HCT116 (cell line): ENCODE data around the gene PADI3. TPM values are rescaled to one million over a fixed set of nuclear protein-coding genes. Genes with fewer than 3 reads are reported as not detected.

Experiments
- ATAC-seq: fragments of 200-7000 bp; cut with Tn5 transposase; 2 replicates; pipeline ENCODE4 v1.9.1; 2020; ENCODE audit warnings: mild to moderate bottlenecking, moderate library complexity
- BruUV-seq: library from RNA; stranded (reverse); fragments of 400-500 nt; replicated peaks from 2 replicates; lab custom pipeline; 2021; lab: Mats Ljungman, UMichigan
- CTCF ChIA-PET: fragments of 300-600 bp; sonication (Branson Sonifier 250); formaldehyde crosslinking; loops from one replicate; lab custom pipeline; 2021; ENCODE audit warnings: antibody characterized with exemption; lab: Charles Lee
- POLR2A ChIA-PET: fragments of 300-600, 350-600 bp; sonication (Branson Sonifier 250); formaldehyde crosslinking; loops from one replicate; lab custom pipeline; 2021; ENCODE audit warnings: antibody characterized with exemption; lab: Charles Lee
- RAD21 ChIA-PET, 2 experiments: fragments of 300-600 bp; sonication (Branson Sonifier 250); formaldehyde crosslinking; loops; one replicate each; lab custom pipeline; 2023; ENCODE audit warnings: low total read pairs in 2 of 2; ENCODE audit not compliant: uncharacterized antibody in 2 of 2, unreplicated experiment in 2 of 2, low non-redundant PET in 1 of 2; lab: Charles Lee
- DNase-seq: peaks from one replicate; pipeline ENCODE4 v3.0.0-alpha.2; 2010; ENCODE audit warnings: low read depth, low spot score
- H2AFZ ChIP-seq: fragments of 200-600 bp; shearing (Covaris generic), sonication (generic); 2 replicates; pipeline ENCODE4 v1.6.1; 2017; ENCODE audit warnings: low read depth, mixed run types, mixed read lengths, antibody characterized with exemption, low read length; ENCODE audit not compliant: poor library complexity, severe bottlenecking
- H3K27ac ChIP-seq: 2 replicates; pipeline ENCODE4 v1.5.1; 2012; ENCODE audit warnings: low read depth, low read length
- H3K27me3 ChIP-seq: fragments of 200-600 bp; sonication (generic); 2 replicates; pipeline ENCODE4 v1.6.1; 2016; ENCODE audit warnings: mixed run types, low read length, mixed read lengths; ENCODE audit not compliant: insufficient read depth
- H3K36me3 ChIP-seq, 2 experiments: fragments of 200-500 bp in 1 of 2; fragments of 200-600 bp in 1 of 2; sonication (Bioruptor generic) in 1 of 2; sonication (generic) in 1 of 2; 2 replicates each; pipeline versions ENCODE4 v1.5.1 to v1.6.1; 2014 to 2016; ENCODE audit warnings: low read length in 2 of 2, inconsistent platforms in 1 of 2, mixed read lengths in 1 of 2, mixed run types in 1 of 2; ENCODE audit not compliant: insufficient read depth in 2 of 2, control insufficient read depth in 1 of 2
- H3K4me1 ChIP-seq, 2 experiments: fragments of 200-600 bp in 1 of 2; sonication (generic) in 1 of 2; 2 replicates each; pipeline versions ENCODE4 v1.5.1 to v1.6.1; 2012 to 2017; ENCODE audit warnings: low read length in 2 of 2, inconsistent platforms in 1 of 2, mild to moderate bottlenecking in 1 of 2, mixed read lengths in 1 of 2, mixed run types in 1 of 2, moderate library complexity in 1 of 2; ENCODE audit not compliant: insufficient read depth in 2 of 2, control insufficient read depth in 1 of 2
- H3K4me2 ChIP-seq: fragments of 200-600 bp; sonication (generic); 2 replicates; pipeline ENCODE4 v1.6.1; 2017; ENCODE audit warnings: mixed run types, low read length, mixed read lengths
- H3K4me3 ChIP-seq, 2 experiments: fragments of 200-600 bp in 1 of 2; sonication (generic) in 1 of 2; replicated peaks in 1 of 2; 2 replicates each; pipeline ENCODE4 v1.5.1; 2011 to 2016; ENCODE audit warnings: low read length in 2 of 2, control low read depth in 1 of 2, low read depth in 1 of 2, mild to moderate bottlenecking in 1 of 2, mixed read lengths in 1 of 2, mixed run types in 1 of 2
- H3K79me2 ChIP-seq: fragments of 200-600 bp; sonication (generic); 2 replicates; pipeline ENCODE4 v1.6.1; 2017; ENCODE audit warnings: mild to moderate bottlenecking, mixed run types, low read length, moderate library complexity, mixed read lengths; ENCODE audit not compliant: insufficient read depth
- H3K9ac ChIP-seq: fragments of 200-600 bp; sonication (generic); 2 replicates; pipeline ENCODE4 v1.6.1; 2016; ENCODE audit warnings: low read length, mixed read lengths
- H3K9me2 ChIP-seq: fragments of 200-600 bp; sonication (generic), shearing (Covaris generic); 2 replicates; pipeline ENCODE4 v1.6.1; 2017; ENCODE audit warnings: mixed run types, mild to moderate bottlenecking, moderate library complexity; ENCODE audit not compliant: insufficient read depth
- H3K9me3 ChIP-seq, 2 experiments: fragments of 200-500 bp in 1 of 2; fragments of 200-600 bp in 1 of 2; sonication (Bioruptor generic) in 1 of 2; sonication (generic) in 1 of 2; 2 replicates each; pipeline ENCODE4 v1.6.1; 2014 to 2017; ENCODE audit warnings: low read length in 2 of 2, mixed read lengths in 2 of 2, inconsistent platforms in 1 of 2, low read depth in 1 of 2, mild to moderate bottlenecking in 1 of 2, mixed run types in 1 of 2, moderate library complexity in 1 of 2; ENCODE audit not compliant: control insufficient read depth in 1 of 2, insufficient read depth in 1 of 2
- H4K20me1 ChIP-seq: fragments of 200-600 bp; sonication (generic), shearing (Covaris generic); 2 replicates; pipeline ENCODE4 v1.6.1; 2017; ENCODE audit warnings: mixed run types, mild to moderate bottlenecking, moderate library complexity; ENCODE audit not compliant: insufficient read depth
- CBX3 ChIP-seq: IDR thresholded peaks from 2 replicates; pipeline ENCODE4 v1.6.1; 2012; ENCODE audit warnings: low read depth
- CEBPB ChIP-seq: IDR thresholded peaks from 2 replicates; pipeline ENCODE4 v1.6.1; 2012; ENCODE audit warnings: low read depth
- EGR1 ChIP-seq: IDR thresholded peaks from 2 replicates; pipeline ENCODE4 v1.6.1; 2012; ENCODE audit warnings: low read depth
- EZH2phosphoT487 ChIP-seq: fragments of 200-600 bp; IDR thresholded peaks from 2 replicates; pipeline ENCODE4 v1.6.1; 2018; ENCODE audit warnings: antibody characterized with exemption, borderline replicate concordance
- FOSL1 ChIP-seq: IDR thresholded peaks from 2 replicates; pipeline ENCODE4 v1.6.1; 2012; ENCODE audit warnings: low read depth
- JUND ChIP-seq: IDR thresholded peaks from 2 replicates; pipeline ENCODE4 v1.6.1; 2012
- MAX ChIP-seq: IDR thresholded peaks from 2 replicates; pipeline ENCODE4 v1.6.1; 2012
- POLR2A ChIP-seq: IDR thresholded peaks from 2 replicates; pipeline ENCODE4 v1.7.0; 2011; ENCODE audit warnings: borderline replicate concordance; ENCODE audit not compliant: insufficient read depth, insufficient read length; ENCODE audit errors: extremely low read depth
- SP1 ChIP-seq: IDR thresholded peaks from 2 replicates; pipeline ENCODE4 v1.6.1; 2012; ENCODE audit warnings: low read depth
- SRF ChIP-seq: IDR thresholded peaks from 2 replicates; pipeline ENCODE4 v1.6.1; 2012; ENCODE audit warnings: low read depth
- YY1 ChIP-seq: IDR thresholded peaks from 2 replicates; pipeline ENCODE4 v1.6.1; 2011; ENCODE audit warnings: low read length, low read depth, moderate library complexity, mild to moderate bottlenecking; ENCODE audit not compliant: insufficient replicate concordance; ENCODE audit errors: extremely low read depth
- ZFX ChIP-seq: fragments of 450-650 bp; IDR thresholded peaks from 2 replicates; pipeline ENCODE4 v1.6.1; 2017
- ZNF274 ChIP-seq: fragments of 200-500 bp; sonication (Bioruptor generic); IDR thresholded peaks from 2 replicates; pipeline ENCODE4 v1.6.1; 2014; ENCODE audit warnings: mild to moderate bottlenecking, low read depth, low read length, inconsistent platforms
- intact Hi-C: fragments of 100-400 bp; cut with micrococcal nuclease; formaldehyde crosslinking; loops from 2 replicates; pipeline ENCODE4 v1.10.0; 2022
- total RNA-seq: library from RNA; stranded (reverse); gene quantifications from one replicate; pipeline ENCODE4 v1.2.1, GENCODE V29; 2021; ENCODE audit not compliant: unreplicated experiment

Gene PADI3
- total RNA-seq, 1 experiment from 2014 or later, result 0.93 TPM

- Histone ChIP-seq H3K9ac (no peak overlapping the region), H3K4me2 (peak overlapping the region; percentile 48), H3K9me2 (no peaks in the 10 kb centered on the region), H3K79me2 (no peaks in the 10 kb centered on the region)
- ChIA-PET POLR2A (no interaction called here), RAD21 (no interaction called here)
- ATAC-seq (peak; percentile 75), DNase-seq (no peak)
- intact Hi-C loops, result no loop called here
- TF ChIP-seq POLR2A, result no peak
- TF ChIP-seq CBX3, result 0 out of 2 replicates have a peak, but pooled peaks have one; percentile 19
- no peak; the same call in 1 of the 2 replicates for TF ChIP-seq FOSL1
- no peak; the same call in 1 of the 2 replicates for TF ChIP-seq JUND
- no peak for TF ChIP-seq CEBPB
- no peak for TF ChIP-seq ZNF274
- TF ChIP-seq ZFX, result no peak
- TF ChIP-seq, all 23 proteins: peak for 1
- Histone ChIP-seq H3K4me1 (peaks cover 10 to 37% of the 10 kb centered on the region in 2 experiments), H3K9me3 (no peaks in the 10 kb centered on the region), H3K36me3 (no peaks in the 10 kb centered on the region), H3K27me3 (peaks cover 22% of the 10 kb centered on the region; the same call in 1 of the 2 replicates), H3K4me3 (no peak overlapping the region), H4K20me1 (no peaks in the 10 kb centered on the region), H3K27ac (no peak overlapping the region), H2AFZ (no peak overlapping the region)
- CTCF ChIA-PET, result interaction anchor here (1.8 kb wide), 1 partner anchor 10 kb away, joined by 4 read pairs; no protein-coding TSS in a partner anchor
- BruUV-seq, result no TSS peak
Observed at GRCh38 chr1:17215545-17215890, 33.4 kb upstream of the PADI3 start.

GRCh38 chr1:17216078-17216477, 32.8 kb upstream of the PADI3 start:
- Histone ChIP-seq H4K20me1 (no peaks in the 10 kb centered on the region), H3K9ac (no peak overlapping the region), H3K4me3 (no peak overlapping the region), H3K79me2 (no peaks in the 10 kb centered on the region), H2AFZ (no peak overlapping the region), H3K9me3 (no peaks in the 10 kb centered on the region), H3K9me2 (no peaks in the 10 kb centered on the region), H3K27me3 (peaks cover 28% of the 10 kb centered on the region; the same call in 1 of the 2 replicates), H3K4me1 (peaks cover 10 to 33% of the 10 kb centered on the region in 2 experiments), H3K36me3 (no peaks in the 10 kb centered on the region), H3K27ac (no peak overlapping the region), H3K4me2 (peak overlapping the region; percentile 48; the same call in 1 of the 2 replicates)
- no peak for DNase-seq
- POLR2A ChIA-PET, result no interaction called here
- RAD21 ChIA-PET, result no interaction called here
- CTCF ChIA-PET, result no interaction called here
- intact Hi-C loops, result no loop called here
- no TSS peak for BruUV-seq
- TF ChIP-seq FOSL1, result no peak
- TF ChIP-seq MAX, result no peak
- TF ChIP-seq EGR1, result no peak
- no peak for TF ChIP-seq EZH2phosphoT487
- no peak for TF ChIP-seq CEBPB
- no peak for TF ChIP-seq ZFX
- TF ChIP-seq ZNF274, result no peak
- TF ChIP-seq YY1, result no peak
- no peak for TF ChIP-seq SP1
- no peak for TF ChIP-seq SRF
- no peak for ATAC-seq
